Upper lobe of left lung (tissue), 6 donors: Measurements from ENCODE around the gene USF2. TPM values are rescaled to one million over a fixed set of nuclear protein-coding genes. Genes with fewer than 3 reads are reported as not detected.
"Not testable (repeated sequence)": the region's sequence is repeated elsewhere in the genome, so short reads cannot be mapped to it uniquely, and the experiment has no call there.

Experiments
- ATAC-seq, 2 donors: fragments of 200-7000 bp; cut with Tn5 transposase; one replicate each; pipeline ENCODE4 v1.9.1; 2022; ENCODE audit warnings: mild to moderate bottlenecking in 2 of 2, moderate library complexity in 2 of 2; ENCODE audit not compliant: low FRiP score in 2 of 2
- DNase-seq, 2 donors: peaks; one replicate each; pipeline ENCODE4 v3.0.0-alpha.2; 2019 to 2020
- H3K27ac ChIP-seq, 4 donors: fragments of 200-600 bp; sonication (generic); one replicate each; pipeline ENCODE4 v1.5.1; 2016 to 2019
- H3K27me3 ChIP-seq, 4 donors: fragments of 200-600 bp; sonication (generic); one replicate each; pipeline ENCODE4 v1.5.1; 2017 to 2019
- H3K36me3 ChIP-seq, 4 donors: fragments of 200-600 bp; sonication (generic); one replicate each; pipeline ENCODE4 v1.5.1; 2016 to 2019
- H3K4me1 ChIP-seq, 4 donors: fragments of 200-600 bp; sonication (generic); one replicate each; pipeline ENCODE4 v1.5.1; 2018 to 2019
- H3K4me3 ChIP-seq, 4 donors: fragments of 200-600 bp; sonication (generic); one replicate each; pipeline ENCODE4 v1.5.1; 2017 to 2019; ENCODE audit warnings: mild to moderate bottlenecking in 2 of 4, moderate library complexity in 1 of 4
- H3K9me3 ChIP-seq, 4 donors: fragments of 200-600 bp; sonication (generic); one replicate each; pipeline ENCODE4 v1.5.1; 2018 to 2019
- CTCF ChIP-seq, 6 experiments: fragments of 450-650 bp in 4 of 6; fragments of 200-600 bp in 2 of 6; sonication (generic) in 2 of 6; IDR thresholded peaks; one replicate each; pipeline ENCODE4 v1.5.1; 2016 to 2019; ENCODE audit warnings: antibody characterized with exemption in 6 of 6
- EP300 ChIP-seq, 4 donors: sonication (generic); formaldehyde crosslinking; IDR thresholded peaks; one replicate each; pipeline ENCODE4 v1.5.1; 2017; ENCODE audit warnings: antibody characterized with exemption in 4 of 4, control low read depth in 2 of 4
- POLR2A ChIP-seq, 4 donors: fragments of 450-650 bp; IDR thresholded peaks; one replicate each; pipeline ENCODE4 v1.5.1; 2016 to 2017; ENCODE audit warnings: antibody characterized with exemption in 4 of 4, mild to moderate bottlenecking in 2 of 4
- POLR2AphosphoS5 ChIP-seq, 2 donors: sonication (generic); formaldehyde crosslinking; IDR thresholded peaks; one replicate each; pipeline ENCODE4 v1.5.1; 2017; ENCODE audit warnings: antibody characterized with exemption in 2 of 2
- WGBS, 2 donors: methylation state at CpG; one replicate each; pipeline ENCODE4 v1.1.5; 2017 to 2018; 5-methylcytosine and 5-hydroxymethylcytosine counted together
- total RNA-seq, 6 donors: library from RNA; depleted of rRNA in 4 of 6; stranded (reverse); fragments of >200 nt in 4 of 6; gene quantifications; one replicate each; pipeline versions ENCODE4 v1.1.0 to v1.2.1, GENCODE V29; 2016 to 2021
- donor health status: DM: no; HTN: no; CAD: no; lungs with moderate emphysema.
- donor health status: DM: no; HTN: yes; CAD: no; lungs with severe emphysema.

The USF2 gene
- total RNA-seq, result 100 to 1,000 TPM in 5 of 6 donors, 10 to 100 TPM in 1; 96.7 to 289 (median 175) TPM

- 0% methylated on average over 1 to 28 of the region's 126 CpGs for WGBS, 2 donors
- Histone ChIP-seq H3K27ac (peak within 1 kb of the TSS; percentile 88 to 97 (median 92)), H3K36me3 (peaks cover 8 to 45% (median 33%) of the 10 kb centered on the region in 4 donors), H3K9me3 (no peaks in the 10 kb centered on the region), H3K4me3 (peak within 1 kb of the TSS; percentile 82 to 89 (median 86)), H3K27me3 (no peaks in the 10 kb centered on the region), H3K4me1 (peaks cover 29 to 61% (median 43%) of the 10 kb centered on the region in 4 donors)
- ATAC-seq (no peak), DNase-seq (peak; percentile 83 to 92)
- TF ChIP-seq POLR2AphosphoS5 (IDR thresholded peaks at IDR 0.05), result no peak
These were observed at the start of gene USF2 for GRCh38 chr19:35268536-35269437. Gene USF2 (plus strand): TSS chr19:35268962. CDS start chr19:35269102, 140 bp downstream.

- DNase-seq, result no peak
- H3K4me3 ChIP-seq, result no peak overlapping the region
- 87 to 100% methylated on average over 1 of the region's 1 CpG for WGBS, 2 donors
- no peaks in the 10 kb centered on the region for H3K9me3 ChIP-seq
- TF ChIP-seq EP300 (IDR thresholded peaks at IDR 0.05), result no peak
- TF ChIP-seq POLR2A (IDR thresholded peaks at IDR 0.05), result no peak
- TF ChIP-seq CTCF (IDR thresholded peaks at IDR 0.05), result no peak
- no peak for TF ChIP-seq POLR2AphosphoS5 (IDR thresholded peaks at IDR 0.05)
- no peak for ATAC-seq
- H3K36me3 ChIP-seq, result no peaks in the 10 kb centered on the region
- H3K27me3 ChIP-seq, result no peaks in the 10 kb centered on the region
- H3K4me1 ChIP-seq, result peaks cover 6 to 36% (median 13%) of the 10 kb centered on the region in 4 donors
- H3K27ac ChIP-seq, result no peak overlapping the region
These were observed 49.8 kb upstream of the USF2 start for GRCh38 chr19:35219008-35219407.

- Histone ChIP-seq H3K4me1 (peaks cover 0 to 37% (median 13%) of the 10 kb centered on the region in 4 donors), H3K9me3 (no peaks in the 10 kb centered on the region), H3K4me3 (no peak overlapping the region), H3K27me3 (no peaks in the 10 kb centered on the region), H3K27ac (peak overlapping the region in 2 of 4 donors; percentile 20 to 64), H3K36me3 (no peaks in the 10 kb centered on the region)
- ATAC-seq, result peak in 1 of 2 donors; percentile 50
- TF ChIP-seq EP300 (IDR thresholded peaks at IDR 0.05) (peak in 1 of 4 donors; percentile 11), POLR2A (IDR thresholded peaks at IDR 0.05) (no peak)
- no peak for DNase-seq
- whole genome bisulfite sequencing, 2 donors, result 54 to 58% methylated on average over 3 of the region's 3 CpGs
These were observed 48.3 kb upstream of the USF2 start for GRCh38 chr19:35220315-35220921.

- 75 to 77% methylated on average over 4 of the region's 4 CpGs for WGBS, 2 donors
- H3K4me3 ChIP-seq, H3K27me3 ChIP-seq, ATAC-seq, H3K9me3 ChIP-seq, DNase-seq, H3K36me3 ChIP-seq: not testable (repeated sequence)
- TF ChIP-seq POLR2A (IDR thresholded peaks at IDR 0.05), result peak in 1 of 4 donors; percentile 24
- Histone ChIP-seq H3K27ac (peak overlapping the region in 2 of 4 donors; percentile 12 to 64), H3K4me1 (peaks cover 0 to 37% (median 13%) of the 10 kb centered on the region in 4 donors)
These were observed 47.7 kb upstream of the USF2 start for GRCh38 chr19:35220973-35221590.

- H3K36me3 ChIP-seq, result no peaks in the 10 kb centered on the region
- H3K4me3 ChIP-seq, result no peak overlapping the region
- 82 to 90% methylated on average over 6 to 7 of the region's 7 CpGs for WGBS, 2 donors
- H3K4me1 ChIP-seq, result peaks cover 0 to 30% (median 13%) of the 10 kb centered on the region in 4 donors
- no peak for DNase-seq
- no peaks in the 10 kb centered on the region for H3K9me3 ChIP-seq
- ATAC-seq, result no peak
- no peak overlapping the region for H3K27ac ChIP-seq
- no peaks in the 10 kb centered on the region for H3K27me3 ChIP-seq
- TF ChIP-seq POLR2A (IDR thresholded peaks at IDR 0.05) (no peak), POLR2AphosphoS5 (IDR thresholded peaks at IDR 0.05) (no peak), CTCF (IDR thresholded peaks at IDR 0.05) (no peak), EP300 (IDR thresholded peaks at IDR 0.05) (no peak)
These were observed 46.3 kb upstream of the USF2 start for GRCh38 chr19:35222373-35223015.
